ENCODE data around the gene NDUFA8. TPM values are rescaled to one million over a fixed set of nuclear protein-coding genes. Genes with fewer than 3 reads are reported as not detected.

The NDUFA8 gene
- total and polyA plus RNA-seq, 9 of the 15 experiments (the other 6 are each of a cell fraction or from before 2014, with no cell fraction given), result 105 to 212 (median 133) TPM

DNA sequence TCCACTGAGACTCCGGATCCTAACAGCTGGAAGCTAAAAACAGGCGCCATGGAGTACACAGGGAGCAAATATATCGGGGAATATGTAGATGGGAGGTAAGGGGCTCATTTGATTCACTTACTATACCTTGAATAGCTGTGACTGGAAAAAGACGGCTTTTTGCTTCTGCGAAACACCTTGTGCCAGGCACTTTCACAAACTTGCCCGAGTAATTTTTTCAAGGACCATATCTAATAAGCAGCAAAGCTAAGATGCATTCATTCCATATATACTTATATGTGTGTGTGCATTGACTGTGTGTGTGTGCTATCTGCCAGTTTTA, 307 bp upstream of the NDUFA8 start:
- Histone ChIP-seq H3K9ac (ENCODE audit: insufficient read depth in 1 of 2, low read depth in 2 of 2, low read length in 2 of 2) (peak overlapping the region in 1 of 2 experiments; percentile 98; a peak in 2 of 4 replicates), H3K4me2 (ENCODE audit: insufficient read depth, low read length) (peak overlapping the region; percentile 99), H2AFZ (ENCODE audit: low read depth, low read length) (peak overlapping the region; percentile 15; the same call in 1 of the 2 replicates), H3K9me1 (ENCODE audit: control insufficient read depth, insufficient read depth, low read length) (no peaks in the 10 kb centered on the region), H4K20me1 (replicated peaks; ENCODE audit: control insufficient read depth, insufficient read depth, low read length) (0 out of 2 replicates have a peak, but pooled peaks cover 4% of the 10 kb centered on the region), H3K9me3 (replicated peaks; ENCODE audit: control insufficient read depth, insufficient read depth, low read depth, low read length) (peaks cover 4% of the 10 kb centered on the region; the same call in 1 of the 2 replicates), H3K36me3 (ENCODE audit: control insufficient read depth, insufficient read depth, low read length) (peaks cover 20% of the 10 kb centered on the region), H3K27ac (ENCODE audit: extremely low read depth, low read depth, low read length) (no peak overlapping the region), H3K4me3 (peak overlapping the region; percentile 93), H3K27me3 (ENCODE audit: control insufficient read depth in 2 of 2, insufficient read depth in 2 of 2, low read length in 2 of 2) (no peaks in the 10 kb centered on the region; a peak in 1 of 5 replicates), H3K79me2 (ENCODE audit: control insufficient read depth, insufficient read depth, low read length) (peaks cover 46% of the 10 kb centered on the region), H3K4me1 (replicated peaks in 1 of 2; ENCODE audit: control insufficient read depth in 2 of 2, insufficient read depth in 2 of 2, low read length in 2 of 2) (peaks cover 8 to 11% of the 10 kb centered on the region in 2 experiments; a peak in 4 of 5 replicates)
- in situ Hi-C loops (cut with MboI), result no loop called here
- CTCF ChIA-PET (ENCODE audit: low intra/inter-chr PET ratio), result no interaction called here
- BruUV-seq (replicated peaks), result no TSS peak
- WGBS (ENCODE audit: insufficient coverage, low coverage, missing lambda C conversion rate), result 13% methylated on average over 6 of the region's 6 CpGs
- FAIRE-seq (no peak), DNase-seq (ENCODE audit: extremely low read depth in 1 of 4, low spot score in 3 of 4) (no peak), ATAC-seq (no peak)
- no peak for TF ChIP-seq NFRKB (IDR thresholded peaks at IDR 0.05; ENCODE audit: low read depth)
- 0 out of 4 replicates have a peak, but pooled peaks of 1 of the 2 experiments have one; percentile 10 for TF ChIP-seq CSDE1 (IDR thresholded peaks at IDR 0.05)
- no peak for TF ChIP-seq ZNF282 (CRISPR knock-in tag; IDR thresholded peaks at IDR 0.05)
- TF ChIP-seq, protein P1, sequence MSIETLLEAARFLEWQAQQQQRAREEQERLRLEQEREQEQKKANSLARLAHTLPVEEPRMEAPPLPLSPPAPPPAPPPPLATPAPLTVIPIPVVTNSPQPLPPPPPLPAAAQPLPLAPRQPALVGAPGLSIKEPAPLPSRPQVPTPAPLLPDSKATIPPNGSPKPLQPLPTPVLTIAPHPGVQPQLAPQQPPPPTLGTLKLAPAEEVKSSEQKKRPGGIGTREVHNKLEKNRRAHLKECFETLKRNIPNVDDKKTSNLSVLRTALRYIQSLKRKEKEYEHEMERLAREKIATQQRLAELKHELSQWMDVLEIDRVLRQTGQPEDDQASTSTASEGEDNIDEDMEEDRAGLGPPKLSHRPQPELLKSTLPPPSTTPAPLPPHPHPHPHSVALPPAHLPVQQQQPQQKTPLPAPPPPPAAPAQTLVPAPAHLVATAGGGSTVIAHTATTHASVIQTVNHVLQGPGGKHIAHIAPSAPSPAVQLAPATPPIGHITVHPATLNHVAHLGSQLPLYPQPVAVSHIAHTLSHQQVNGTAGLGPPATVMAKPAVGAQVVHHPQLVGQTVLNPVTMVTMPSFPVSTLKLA (conservative IDR thresholded peaks at IDR 0.05), result 0 out of 4 replicates have a peak, but pooled peaks of 1 of the 2 experiments have one; percentile 0
- peak; percentile 24 for TF ChIP-seq DACH1 (IDR thresholded peaks at IDR 0.05; ENCODE audit: partially characterized antibody)
- TF ChIP-seq, protein P2, sequence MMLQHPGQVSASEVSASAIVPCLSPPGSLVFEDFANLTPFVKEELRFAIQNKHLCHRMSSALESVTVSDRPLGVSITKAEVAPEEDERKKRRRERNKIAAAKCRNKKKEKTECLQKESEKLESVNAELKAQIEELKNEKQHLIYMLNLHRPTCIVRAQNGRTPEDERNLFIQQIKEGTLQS (IDR thresholded peaks at IDR 0.05), result no peak
- TF ChIP-seq, protein P2 (CRISPR knock-in tag; conservative IDR thresholded peaks at IDR 0.05), result peak; percentile 54; the same call in 1 of the 2 replicates
- TF ChIP-seq ZNF431 (CRISPR knock-in tag; IDR thresholded peaks at IDR 0.05), result no peak
- TF ChIP-seq EGR1 (conservative IDR thresholded peaks at IDR 0.05), result 0 out of 2 replicates have a peak, but pooled peaks have one; percentile 2
- TF ChIP-seq SRSF1 (IDR thresholded peaks at IDR 0.05; ENCODE audit: low read depth, low read length), result no peak
- no peak for TF ChIP-seq DNMT1 (IDR thresholded peaks at IDR 0.05)
- POLR2A ChIA-PET, result interaction anchor here (0.6 to 2.2 kb wide), 2 partner anchors 12 to 14 kb away, joined by 3 to 10 read pairs; no protein-coding TSS in a partner anchor
- intact Hi-C loops (cut with micrococcal nuclease), result loop anchor here (5.0 kb wide), 2 partner anchors 52 to 102 kb away; partner anchors contain the start of genes MRRF and RBM18

All from K562 (cell line).